GM18861 (cell line): ENCODE results near the gene TIGAR.

Source experiments
- ATAC-seq: cut with Tn5 transposase; IDR thresholded peaks from one replicate; pipeline ENCODE4 v1.9.1; 2021; ENCODE audit not compliant: unreplicated experiment

The TIGAR gene, protein sequence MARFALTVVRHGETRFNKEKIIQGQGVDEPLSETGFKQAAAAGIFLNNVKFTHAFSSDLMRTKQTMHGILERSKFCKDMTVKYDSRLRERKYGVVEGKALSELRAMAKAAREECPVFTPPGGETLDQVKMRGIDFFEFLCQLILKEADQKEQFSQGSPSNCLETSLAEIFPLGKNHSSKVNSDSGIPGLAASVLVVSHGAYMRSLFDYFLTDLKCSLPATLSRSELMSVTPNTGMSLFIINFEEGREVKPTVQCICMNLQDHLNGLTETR

DNA sequence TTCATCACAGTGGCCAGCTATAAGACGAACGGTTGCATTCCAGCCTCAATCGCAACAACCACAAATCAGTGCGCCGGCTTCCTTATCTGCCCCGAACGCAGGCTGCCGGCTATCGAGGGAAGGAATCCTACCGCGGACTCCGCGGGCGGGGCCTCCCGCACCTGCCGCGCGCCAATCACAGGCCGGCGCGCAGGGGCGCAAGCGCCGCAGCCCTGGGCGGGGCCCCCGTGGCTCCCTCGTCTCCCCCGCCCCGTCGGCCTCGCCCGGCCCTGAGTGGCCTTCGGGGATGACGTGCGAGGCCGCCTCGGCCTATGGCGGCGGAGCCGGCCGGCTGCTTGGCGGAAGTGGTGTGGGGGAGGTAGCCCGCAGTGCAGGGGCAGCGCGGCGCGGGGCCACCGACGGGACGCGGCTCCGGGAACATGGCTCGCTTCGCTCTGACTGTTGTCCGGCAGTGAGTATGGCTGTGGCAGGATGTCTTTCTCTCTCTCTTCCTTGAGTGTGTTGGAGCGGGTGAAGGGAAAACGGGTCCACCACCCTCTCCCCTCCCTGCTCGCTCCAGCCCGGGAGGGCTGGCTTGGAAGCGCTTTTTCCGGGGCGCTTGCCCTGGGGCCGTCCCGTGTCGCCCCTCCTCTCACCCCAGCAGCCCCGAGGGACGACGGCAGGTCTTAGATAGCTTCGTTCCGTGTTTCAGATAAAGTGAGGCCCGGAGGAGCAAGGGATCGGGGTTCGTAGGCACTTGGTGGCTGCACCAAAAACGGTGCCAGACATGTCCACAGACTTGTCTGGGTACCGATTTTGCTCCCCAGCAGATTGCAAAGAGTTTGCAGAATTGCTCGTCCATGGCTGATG is at the start of gene TIGAR:
Gene TIGAR, plus strand, starts transcription at position 361 of the 849 bp plus-strand sequence. Its CDS starts 59 bp downstream, at position 420.
- peak; percentile 97 for ATAC-seq

DNA sequence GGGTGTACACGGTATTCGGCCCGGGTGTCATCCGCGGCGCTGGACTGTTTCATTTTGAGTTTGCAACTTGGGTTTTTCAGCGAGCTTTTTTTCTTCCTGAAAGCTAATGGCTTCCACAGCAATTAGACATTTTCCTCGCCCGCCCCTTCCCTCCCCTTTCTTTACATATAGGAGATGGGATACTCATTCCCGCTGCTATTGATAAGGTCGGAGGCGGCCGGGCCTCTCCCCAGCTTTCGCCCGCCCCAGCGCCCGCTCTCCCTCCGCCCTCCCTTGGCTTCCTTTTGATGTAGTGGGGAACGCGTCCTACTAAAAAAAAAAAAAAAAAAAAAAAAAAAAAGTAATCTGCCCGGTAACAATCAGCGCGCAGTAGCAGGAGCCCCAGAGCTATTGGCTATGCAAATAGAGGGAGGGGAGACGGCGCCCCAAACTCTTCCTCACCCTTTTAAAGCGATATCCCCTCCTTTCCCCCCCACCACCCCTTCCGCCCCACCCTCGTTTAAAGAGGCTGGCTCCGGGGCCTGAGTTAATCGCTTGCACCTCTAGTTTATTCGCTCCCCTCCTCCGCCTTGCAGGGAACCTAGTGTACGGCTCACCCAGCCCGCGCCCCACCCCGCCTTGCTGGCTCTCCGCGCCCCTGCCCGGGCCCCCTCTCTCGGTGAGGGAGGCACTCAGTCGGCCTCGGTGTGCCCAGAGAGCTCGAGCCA is 49.1 kb upstream of the TIGAR start:
- peak; percentile 27 for ATAC-seq

- ATAC-seq = no peak
Observed at GRCh38 chr12:4272424-4273272, 48.4 kb upstream of the TIGAR start.

- no peak for ATAC-seq
Observed at GRCh38 chr12:4273273-4273651, 47.8 kb upstream of the TIGAR start.

DNA sequence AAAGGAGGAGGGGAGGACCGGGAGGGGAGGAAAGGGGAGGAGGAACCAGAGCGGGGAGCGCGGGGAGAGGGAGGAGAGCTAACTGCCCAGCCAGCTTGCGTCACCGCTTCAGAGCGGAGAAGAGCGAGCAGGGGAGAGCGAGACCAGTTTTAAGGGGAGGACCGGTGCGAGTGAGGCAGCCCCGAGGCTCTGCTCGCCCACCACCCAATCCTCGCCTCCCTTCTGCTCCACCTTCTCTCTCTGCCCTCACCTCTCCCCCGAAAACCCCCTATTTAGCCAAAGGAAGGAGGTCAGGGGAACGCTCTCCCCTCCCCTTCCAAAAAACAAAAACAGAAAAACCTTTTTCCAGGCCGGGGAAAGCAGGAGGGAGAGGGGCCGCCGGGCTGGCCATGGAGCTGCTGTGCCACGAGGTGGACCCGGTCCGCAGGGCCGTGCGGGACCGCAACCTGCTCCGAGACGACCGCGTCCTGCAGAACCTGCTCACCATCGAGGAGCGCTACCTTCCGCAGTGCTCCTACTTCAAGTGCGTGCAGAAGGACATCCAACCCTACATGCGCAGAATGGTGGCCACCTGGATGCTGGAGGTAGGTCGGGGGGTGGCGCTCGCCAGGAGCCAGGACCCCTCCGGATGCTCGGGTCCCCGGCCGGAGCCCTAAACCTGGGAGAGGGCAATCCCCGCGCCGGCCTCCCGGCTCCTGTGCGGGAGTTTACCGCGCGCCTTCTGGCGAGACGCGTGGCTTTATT is 47.2 kb upstream of the TIGAR start, which contains the start of gene CCND2:
Gene CCND2, plus strand, starts transcription at position 111 of the 744 bp plus-strand sequence. Its CDS starts 279 bp downstream, at position 390.
- peak; percentile 19 for ATAC-seq

DNA sequence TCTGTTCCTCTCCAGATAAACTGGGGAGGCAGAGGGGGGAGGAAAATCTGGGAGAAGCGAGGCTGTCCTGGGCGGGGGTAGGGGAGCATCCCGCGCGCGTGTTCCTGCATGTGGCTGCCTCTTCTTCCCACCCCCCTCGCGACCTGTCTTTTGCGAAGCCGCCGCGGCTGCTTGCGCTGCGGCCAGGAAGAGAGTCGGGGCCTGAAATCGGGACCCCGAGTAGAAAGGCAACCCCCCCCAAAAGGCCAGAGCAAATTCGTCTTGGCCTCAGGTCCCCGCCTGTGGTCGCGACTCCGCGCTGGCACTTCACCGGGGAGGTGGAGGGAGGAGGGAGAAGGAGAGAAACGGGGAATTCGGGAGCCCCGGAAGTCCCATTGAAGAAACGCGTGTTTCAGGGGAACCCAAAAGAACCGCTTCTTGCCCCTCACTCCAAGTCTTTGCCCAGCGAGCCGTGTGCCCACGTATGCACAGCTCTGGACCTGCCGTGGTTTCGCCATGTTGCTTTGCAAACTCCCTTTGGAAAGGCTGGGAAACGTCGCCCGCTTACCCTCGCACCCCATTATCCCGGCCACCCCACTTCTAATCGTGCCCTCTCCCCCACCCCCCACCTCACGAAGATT is 46.5 kb upstream of the TIGAR start:
- no peak for ATAC-seq

GRCh38 chr12:4275016-4275869 is 45.8 kb upstream of the TIGAR start:
- no peak for ATAC-seq

DNA sequence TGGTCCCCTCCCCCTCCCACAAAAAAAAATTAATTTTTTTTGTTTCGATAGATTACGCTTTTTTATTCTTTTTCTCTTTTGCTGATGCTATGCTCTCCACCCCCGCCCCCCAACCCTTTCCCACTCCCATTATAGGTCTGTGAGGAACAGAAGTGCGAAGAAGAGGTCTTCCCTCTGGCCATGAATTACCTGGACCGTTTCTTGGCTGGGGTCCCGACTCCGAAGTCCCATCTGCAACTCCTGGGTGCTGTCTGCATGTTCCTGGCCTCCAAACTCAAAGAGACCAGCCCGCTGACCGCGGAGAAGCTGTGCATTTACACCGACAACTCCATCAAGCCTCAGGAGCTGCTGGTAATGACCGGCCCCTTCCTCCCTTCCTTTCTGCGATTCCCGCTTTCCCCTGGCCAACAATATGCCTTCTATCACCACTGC is 45.1 kb upstream of the TIGAR start:
- no peak for ATAC-seq

- ATAC-seq = no peak
Observed at GRCh38 chr12:4276524-4277204, 44.3 kb upstream of the TIGAR start.

DNA sequence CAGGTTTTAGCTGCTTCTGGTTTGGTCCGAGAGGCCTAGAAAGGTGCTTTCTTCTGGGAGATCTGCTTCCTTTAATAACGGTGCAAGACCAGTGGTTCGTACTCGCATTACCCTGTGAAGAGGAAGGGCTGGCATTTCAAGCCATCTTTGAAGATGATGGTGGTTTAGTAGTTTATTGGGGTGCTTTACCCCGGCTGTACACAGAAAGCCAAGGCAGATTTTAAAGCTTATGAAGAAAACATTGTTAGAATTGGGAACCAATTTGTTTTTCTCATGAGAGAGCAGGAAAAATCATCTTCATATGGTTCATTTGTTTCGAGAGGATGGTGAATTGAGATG is 43.8 kb upstream of the TIGAR start:
- no peak for ATAC-seq

DNA sequence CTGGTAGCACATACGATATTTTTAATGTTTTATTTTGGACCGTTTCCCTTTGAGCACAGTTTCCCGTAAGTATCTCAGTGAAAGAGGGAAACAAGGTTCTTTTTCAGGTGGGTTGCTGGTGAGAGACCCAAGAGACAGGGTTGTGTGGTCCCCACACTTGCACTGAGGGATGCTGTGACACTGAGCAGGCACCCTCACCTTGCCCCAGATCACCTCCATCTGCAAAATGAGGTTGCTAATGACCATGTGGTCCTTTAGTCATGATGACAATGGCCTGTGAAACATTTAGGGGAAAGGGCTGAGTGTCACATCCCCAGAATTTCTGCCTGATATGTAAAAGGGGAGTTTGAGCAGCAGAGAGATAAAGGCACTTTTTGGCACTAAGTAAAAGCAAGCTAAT is 43.2 kb upstream of the TIGAR start:
- no peak for ATAC-seq

DNA sequence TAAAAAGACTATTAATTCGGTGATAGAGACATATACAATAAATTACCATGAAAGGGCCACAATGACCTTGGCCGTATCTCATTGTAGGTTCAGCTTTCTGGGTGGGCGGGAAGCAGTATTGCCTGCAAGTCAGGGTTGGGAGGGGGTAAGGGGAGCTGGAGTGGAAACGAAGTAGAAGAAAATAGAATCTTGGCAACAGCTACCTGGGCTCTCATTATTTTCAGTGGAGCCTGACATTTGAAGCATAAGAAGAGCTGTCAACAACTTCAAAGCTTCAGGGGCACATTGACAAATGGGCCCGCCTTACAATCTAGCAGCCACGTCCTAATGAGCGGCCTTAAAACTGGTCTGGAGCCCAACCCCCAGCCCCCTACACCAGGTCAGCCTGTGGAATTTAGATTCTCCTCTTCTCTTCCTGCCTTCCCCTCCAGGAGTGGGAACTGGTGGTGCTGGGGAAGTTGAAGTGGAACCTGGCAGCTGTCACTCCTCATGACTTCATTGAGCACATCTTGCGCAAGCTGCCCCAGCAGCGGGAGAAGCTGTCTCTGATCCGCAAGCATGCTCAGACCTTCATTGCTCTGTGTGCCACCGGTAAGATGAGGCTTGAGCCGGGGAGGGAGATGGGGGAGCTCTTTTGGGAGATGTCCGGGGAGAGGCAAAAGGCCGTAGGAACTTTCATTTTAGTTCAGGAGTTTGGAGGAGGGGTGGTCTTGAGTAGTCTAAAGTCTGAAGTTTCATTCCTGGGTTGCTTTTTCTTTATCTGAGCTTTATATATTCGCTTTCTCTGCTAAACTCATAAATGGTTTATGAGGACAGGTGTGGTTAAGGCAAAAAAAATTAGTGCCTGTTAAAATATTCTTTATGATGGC is 42.5 kb upstream of the TIGAR start:
- ATAC-seq = no peak

- no peak for ATAC-seq
Observed at GRCh38 chr12:4279198-4279690, 41.8 kb upstream of the TIGAR start.

DNA sequence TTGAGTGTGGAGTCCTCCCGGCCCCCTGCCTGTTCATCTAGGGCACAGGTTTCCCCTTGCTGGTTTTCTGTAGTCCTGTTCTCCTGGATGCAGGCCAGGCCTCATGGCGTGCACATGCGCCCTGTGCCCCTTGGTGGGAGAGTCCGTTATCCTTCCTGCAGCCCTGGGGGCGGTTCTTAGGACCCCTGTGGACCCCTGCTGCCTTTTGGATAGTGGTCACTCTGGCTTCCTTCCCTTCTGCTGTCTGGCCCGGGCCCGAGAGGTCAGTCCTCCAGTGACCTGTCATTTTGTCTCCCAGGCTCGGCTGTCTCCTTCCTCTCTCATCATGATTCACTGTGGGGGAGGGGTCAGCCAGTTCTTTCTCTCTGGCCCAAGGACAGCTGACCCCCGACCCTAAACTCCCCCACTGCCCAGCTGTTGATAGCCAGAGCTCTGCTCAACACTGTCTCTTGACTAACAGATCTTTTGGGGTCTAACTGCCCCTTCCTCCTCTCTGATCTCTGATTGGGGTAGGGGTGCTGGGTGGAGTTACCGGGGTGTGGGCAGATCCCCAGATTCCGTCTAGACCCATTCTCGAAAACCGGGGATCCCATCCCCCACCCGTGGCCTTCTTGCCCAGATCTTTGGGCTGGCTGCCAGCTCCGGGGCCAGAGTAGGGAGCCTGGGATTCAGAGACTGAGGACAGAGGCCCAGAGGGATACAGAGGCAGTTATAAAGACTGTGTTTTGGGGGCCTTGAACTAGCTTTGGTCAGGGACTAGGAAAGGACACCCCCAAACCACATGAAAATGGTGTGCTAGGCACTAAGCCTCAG is 40.5 kb upstream of the TIGAR start:
- no peak for ATAC-seq

GRCh38 chr12:4281173-4281654 is 39.8 kb upstream of the TIGAR start:
- no peak for ATAC-seq
